ENCODE results near the gene RPTOR. TPM values are rescaled to one million over a fixed set of nuclear protein-coding genes. Genes with fewer than 3 reads are reported as not detected.

Gene RPTOR
- polyA plus RNA-seq, 1 experiment: 10.8 TPM

- ChIA-PET POLR2A (no interaction called here), CTCF (interaction anchor here (1.3 kb wide), 1 partner anchor 10 kb away, joined by 4 read pairs; the partner anchor contains the start of gene RPTOR)
- Histone ChIP-seq H3K4me3 (ENCODE audit: low read depth, low read length) (no peak overlapping the region), H3K27me3 (ENCODE audit: control insufficient read depth, insufficient read depth, low read length) (no peaks in the 10 kb centered on the region), H3K36me3 (ENCODE audit: control insufficient read depth, insufficient read depth, low read length) (no peaks in the 10 kb centered on the region; the same call in 1 of the 2 replicates)
- no peak for TF ChIP-seq CTCF (IDR thresholded peaks at IDR 0.05; ENCODE audit: insufficient read depth, low read depth, low read length)
- DNase-seq (ENCODE audit: low read depth): no peak
Observed at GRCh38 chr17:80555266-80555665, 10.6 kb downstream of the RPTOR start.

- H3K27me3 ChIP-seq (ENCODE audit: control insufficient read depth, insufficient read depth, low read length): no peaks in the 10 kb centered on the region
- POLR2A ChIA-PET: interaction anchor here (0.6 kb wide), 1 partner anchor 391 kb away, joined by 6 read pairs; no protein-coding TSS in a partner anchor
- H3K4me3 ChIP-seq (ENCODE audit: low read depth, low read length): no peak overlapping the region
- TF ChIP-seq CTCF (IDR thresholded peaks at IDR 0.05; ENCODE audit: insufficient read depth, low read depth, low read length): no peak
- CTCF ChIA-PET: no interaction called here
- no peak for DNase-seq (ENCODE audit: low read depth)
- no peaks in the 10 kb centered on the region; the same call in 1 of the 2 replicates for H3K36me3 ChIP-seq (ENCODE audit: control insufficient read depth, insufficient read depth, low read length)
Observed at GRCh38 chr17:80558046-80558445, 13.4 kb downstream of the RPTOR start.

- Histone ChIP-seq H3K36me3 (ENCODE audit: control insufficient read depth, insufficient read depth, low read length) (no peaks in the 10 kb centered on the region; the same call in 1 of the 2 replicates), H3K4me3 (ENCODE audit: low read depth, low read length) (no peak overlapping the region), H3K27me3 (ENCODE audit: control insufficient read depth, insufficient read depth, low read length) (no peaks in the 10 kb centered on the region)
- ChIA-PET CTCF (interaction anchor here (0.8 to 2.1 kb wide), 2 partner anchors 11 to 16 kb away, joined by 3 to 20 read pairs; no protein-coding TSS in a partner anchor), POLR2A (no interaction called here)
- no peak for TF ChIP-seq CTCF (IDR thresholded peaks at IDR 0.05; ENCODE audit: insufficient read depth, low read depth, low read length)
- DNase-seq (ENCODE audit: low read depth): no peak
Observed at GRCh38 chr17:80559825-80560251, 15.2 kb downstream of the RPTOR start.

- Histone ChIP-seq H3K27me3 (ENCODE audit: control insufficient read depth, insufficient read depth, low read length) (no peaks in the 10 kb centered on the region), H3K36me3 (ENCODE audit: control insufficient read depth, insufficient read depth, low read length) (no peaks in the 10 kb centered on the region; the same call in 1 of the 2 replicates), H3K4me3 (ENCODE audit: low read depth, low read length) (no peak overlapping the region)
- ChIA-PET POLR2A (no interaction called here), CTCF (no interaction called here)
- TF ChIP-seq CTCF (IDR thresholded peaks at IDR 0.05; ENCODE audit: insufficient read depth, low read depth, low read length): no peak
- no peak for DNase-seq (ENCODE audit: low read depth)
Observed at GRCh38 chr17:80561541-80562114, 17.0 kb downstream of the RPTOR start.

- Histone ChIP-seq H3K36me3 (ENCODE audit: control insufficient read depth, insufficient read depth, low read length) (no peaks in the 10 kb centered on the region; the same call in 1 of the 2 replicates), H3K4me3 (ENCODE audit: low read depth, low read length) (no peak overlapping the region), H3K27me3 (ENCODE audit: control insufficient read depth, insufficient read depth, low read length) (no peaks in the 10 kb centered on the region)
- TF ChIP-seq CTCF (IDR thresholded peaks at IDR 0.05; ENCODE audit: insufficient read depth, low read depth, low read length): no peak
- no peak for DNase-seq (ENCODE audit: low read depth)
- CTCF ChIA-PET: interaction anchor here (0.6 to 0.7 kb wide), 2 partner anchors 68 to 403 kb away, joined by 3 read pairs; no protein-coding TSS in a partner anchor
- POLR2A ChIA-PET: no interaction called here
Observed at GRCh38 chr17:80564545-80564944, 19.9 kb downstream of the RPTOR start.

Data from BJ (cell line).